DMS53 treated with DMSO at 0.1 percent for 48 hours (cell line): ENCODE results near the gene TSPAN12.
A peak's percentile ranks its signal among the peaks of the same experiment; 100 is the strongest.
"Not testable (repeated sequence)": the region's sequence is repeated elsewhere in the genome, so short reads cannot be mapped to it uniquely, and the experiment has no call there.

ENCODE experiments used
- DNase-seq: peaks from one replicate; lab custom pipeline; 2025; ENCODE audit not compliant: unreplicated experiment; lab: John Stamatoyannopoulos, UW

TSPAN12 gene, protein sequence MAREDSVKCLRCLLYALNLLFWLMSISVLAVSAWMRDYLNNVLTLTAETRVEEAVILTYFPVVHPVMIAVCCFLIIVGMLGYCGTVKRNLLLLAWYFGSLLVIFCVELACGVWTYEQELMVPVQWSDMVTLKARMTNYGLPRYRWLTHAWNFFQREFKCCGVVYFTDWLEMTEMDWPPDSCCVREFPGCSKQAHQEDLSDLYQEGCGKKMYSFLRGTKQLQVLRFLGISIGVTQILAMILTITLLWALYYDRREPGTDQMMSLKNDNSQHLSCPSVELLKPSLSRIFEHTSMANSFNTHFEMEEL

DNA sequence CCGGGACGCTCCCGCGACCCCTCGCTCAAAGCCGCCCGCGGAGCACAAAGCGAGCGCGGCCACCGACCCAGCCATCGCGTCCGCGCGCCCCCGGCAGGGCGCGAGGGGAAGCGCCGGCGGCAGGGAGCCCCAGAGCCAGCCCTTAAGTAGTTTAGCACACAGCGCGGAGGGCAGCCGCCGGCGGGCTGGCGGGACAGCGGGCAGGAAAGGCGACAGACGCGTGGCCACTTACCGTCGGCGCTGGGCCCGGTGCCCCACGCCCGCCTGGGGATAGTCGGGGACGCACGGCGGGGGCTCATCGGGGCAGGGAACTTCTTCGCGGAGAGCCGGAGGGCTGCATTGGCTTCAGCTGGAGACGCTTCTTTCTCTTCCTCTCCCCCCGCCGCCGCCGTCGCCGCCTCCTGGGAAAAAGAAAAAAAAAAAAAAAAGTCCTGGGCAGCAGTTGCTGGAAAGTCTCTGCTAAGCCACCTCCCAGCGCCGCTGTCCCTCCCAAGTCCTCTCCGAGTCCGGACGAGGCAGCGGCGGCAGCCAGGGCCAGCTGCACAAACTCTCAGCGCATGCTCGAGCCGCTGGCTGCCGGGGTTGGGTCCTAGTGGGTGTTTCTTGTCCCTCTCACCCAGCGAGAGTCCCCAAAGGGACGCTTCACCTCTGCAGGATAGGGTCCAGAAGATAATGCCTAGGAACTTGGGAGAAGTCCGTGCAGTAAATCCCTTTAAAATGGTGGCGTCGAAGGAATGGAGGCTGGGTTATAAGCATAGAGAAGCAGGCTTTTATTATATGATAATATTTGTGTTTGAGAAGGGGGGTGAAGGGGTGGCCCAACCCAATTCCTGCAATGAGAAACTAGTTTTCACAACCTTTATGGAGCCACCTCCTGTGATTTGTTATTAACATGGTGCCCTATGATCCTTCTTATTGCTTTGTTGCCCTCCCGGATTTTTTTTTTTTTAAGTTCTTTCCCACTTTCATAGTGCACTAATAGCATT is at the start of gene TSPAN12:
TSS of gene TSPAN12 (minus strand) at position 557 of the 986 bp plus-strand sequence. CDS start 1,381 bp downstream, outside the sequence.
- DNase-seq: peak; percentile 90

DNA sequence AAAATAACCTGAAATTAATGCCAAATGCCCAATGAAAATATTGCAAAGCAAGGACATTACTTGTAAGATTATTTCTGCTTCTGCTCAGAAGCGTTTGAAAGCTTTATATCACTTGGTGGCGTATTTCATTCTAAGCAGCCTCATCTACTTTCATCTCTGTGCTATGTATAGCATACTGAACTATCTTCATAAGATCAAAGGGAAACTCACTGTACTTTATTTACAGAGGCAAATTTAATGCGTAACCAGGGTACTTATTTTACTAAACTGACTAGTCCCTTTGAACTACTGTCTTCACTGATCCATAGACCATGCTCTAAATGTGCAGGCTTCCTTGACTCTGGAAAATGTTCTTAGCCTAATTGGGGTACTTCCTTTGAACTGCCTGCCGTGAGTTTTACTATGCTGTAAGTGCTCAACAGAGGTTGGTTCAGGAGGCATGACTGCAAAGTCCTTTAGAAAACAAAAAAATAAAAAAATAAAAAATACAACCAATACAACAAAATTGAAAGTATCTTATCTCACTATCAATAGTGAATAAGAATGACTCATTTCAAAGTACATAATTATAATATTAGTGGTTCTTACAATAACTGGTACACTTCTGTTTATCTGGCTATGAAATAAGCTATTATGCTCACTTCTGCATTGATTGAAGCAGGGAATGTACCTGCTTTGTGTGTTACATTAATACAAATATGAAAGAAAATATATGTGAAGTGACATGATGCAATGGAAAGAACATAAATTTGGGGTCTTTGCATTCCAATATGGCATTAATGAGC is 41.0 kb upstream of the TSPAN12 start:
- DNase-seq: peak; percentile 77

DNA sequence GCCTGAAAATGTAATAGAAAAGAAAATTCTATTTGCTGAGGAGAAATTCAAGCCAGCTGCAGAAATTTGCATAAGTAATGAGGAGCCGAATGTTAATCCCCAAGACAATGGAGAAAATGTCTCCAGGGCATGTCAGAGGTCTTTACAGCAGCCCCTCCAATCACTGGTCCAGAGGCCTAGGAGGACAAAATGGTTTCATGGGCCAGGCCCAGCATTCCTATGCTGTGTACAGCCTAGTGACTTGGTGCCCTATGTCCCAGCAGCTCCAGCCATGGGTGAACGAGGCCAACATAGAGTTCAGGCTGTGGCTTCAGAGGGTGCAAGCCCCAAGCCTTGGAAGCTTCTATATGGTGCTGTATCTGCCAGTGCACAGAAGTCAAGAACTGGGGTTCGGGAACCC is 37.3 kb upstream of the TSPAN12 start:
- DNase-seq: not testable (repeated sequence)

DNA sequence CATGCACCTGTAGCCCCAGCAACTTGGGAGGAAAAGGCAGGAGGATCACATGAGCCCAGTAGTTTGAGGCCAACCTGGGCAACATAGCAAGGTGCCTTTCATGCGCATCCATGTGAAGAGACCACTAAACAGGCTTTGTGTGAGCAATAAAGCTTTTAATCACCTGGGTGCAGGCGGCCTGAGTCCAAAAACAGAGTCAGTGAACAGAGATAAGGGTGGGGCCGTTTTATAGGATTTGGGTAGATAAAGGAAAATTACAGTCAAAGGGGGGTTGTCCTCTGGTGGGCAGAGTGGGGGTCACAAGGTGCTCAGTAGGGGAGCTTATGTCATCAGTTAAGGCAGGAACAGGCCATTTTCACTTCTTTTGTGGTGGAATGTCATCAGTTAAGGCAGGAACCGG is 27.7 kb upstream of the TSPAN12 start:
- DNase-seq: not testable (repeated sequence)

GRCh38 chr7:120877701-120878100 is 19.8 kb upstream of the TSPAN12 start:
- DNase-seq: no peak

- peak; percentile 76 for DNase-seq
These were observed 19.0 kb upstream of the TSPAN12 start for GRCh38 chr7:120876922-120877321.

DNA sequence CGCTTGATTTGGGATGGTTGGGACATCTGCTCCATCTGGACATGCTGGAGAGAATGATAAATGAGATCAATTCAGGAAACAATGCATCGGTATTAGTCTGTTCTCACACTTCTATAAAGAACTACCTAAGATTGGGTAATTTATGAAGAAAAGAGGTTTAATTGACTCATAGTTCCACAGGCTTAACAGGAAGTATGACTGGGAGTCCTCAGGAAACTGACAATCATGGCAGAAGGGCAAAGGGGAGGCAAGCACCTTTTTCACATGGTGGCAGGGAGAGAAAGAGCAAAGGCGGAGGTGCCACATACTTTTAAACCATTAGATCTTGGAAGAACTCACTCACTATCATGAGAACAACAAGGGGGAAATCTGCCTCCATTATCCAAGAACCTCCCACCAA is 16.8 kb upstream of the TSPAN12 start:
- DNase-seq: no peak

- no peak for DNase-seq
These were observed 16.1 kb upstream of the TSPAN12 start for GRCh38 chr7:120874016-120874415.

DNA sequence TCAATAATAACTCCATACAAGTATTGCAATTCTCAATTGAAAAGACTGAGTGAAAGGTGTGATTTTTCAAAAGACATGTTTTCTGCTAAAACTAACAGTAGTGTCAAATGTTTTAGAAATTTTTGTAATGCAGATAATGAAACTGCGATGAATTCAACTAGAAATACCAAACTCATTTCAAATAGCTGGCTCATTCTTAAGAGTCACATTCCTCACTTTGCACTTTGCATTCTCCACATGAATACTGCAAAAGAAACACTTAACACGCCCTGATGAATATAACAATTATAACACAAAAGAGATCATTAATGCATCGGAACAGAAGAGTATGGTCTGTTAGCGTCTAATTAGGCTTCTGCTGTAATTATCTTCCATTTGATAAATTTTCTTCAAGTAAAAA is 15.5 kb upstream of the TSPAN12 start:
- no peak for DNase-seq

DNA sequence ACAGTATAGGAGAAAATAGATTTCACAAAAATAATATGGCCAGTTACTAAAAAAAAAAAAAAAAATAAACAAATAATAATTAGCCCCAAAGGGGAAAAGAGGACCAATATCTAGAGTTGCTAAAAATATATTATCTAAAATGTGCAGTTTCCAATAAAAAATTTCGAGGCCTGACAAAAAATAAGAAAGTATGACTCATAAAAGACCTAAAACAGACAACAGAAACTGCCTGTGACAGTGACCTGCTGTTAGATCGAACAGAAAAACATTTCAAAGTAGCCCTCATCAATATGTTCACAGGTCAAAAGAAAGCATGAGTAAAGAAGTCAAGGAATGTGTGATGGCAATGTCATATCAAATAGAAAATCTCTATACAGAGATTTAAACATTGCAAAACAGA is 11.8 kb upstream of the TSPAN12 start:
- no peak for DNase-seq

DNA sequence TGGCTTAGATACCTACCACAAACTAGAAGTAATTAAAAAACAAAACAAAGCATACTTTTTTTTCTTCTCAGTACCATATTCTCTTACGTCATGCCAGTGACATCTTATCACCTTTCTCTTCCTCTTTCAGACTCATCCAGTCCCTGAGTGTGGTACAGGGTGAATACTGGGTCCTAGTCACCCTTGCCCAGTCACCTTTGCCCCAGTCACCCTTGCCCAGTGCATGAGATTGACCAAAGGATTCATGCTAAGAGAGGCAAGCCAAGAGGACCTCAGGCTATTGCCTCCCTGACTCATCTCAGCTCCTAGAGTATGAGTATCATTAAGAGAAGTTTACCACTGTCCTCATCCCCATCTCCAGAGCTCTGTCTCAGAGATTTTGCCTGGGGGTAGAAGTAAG is 10.0 kb upstream of the TSPAN12 start:
- DNase-seq: no peak

- no peak for DNase-seq
These were observed 7.4 kb upstream of the TSPAN12 start for GRCh38 chr7:120865191-120865981.

DNA sequence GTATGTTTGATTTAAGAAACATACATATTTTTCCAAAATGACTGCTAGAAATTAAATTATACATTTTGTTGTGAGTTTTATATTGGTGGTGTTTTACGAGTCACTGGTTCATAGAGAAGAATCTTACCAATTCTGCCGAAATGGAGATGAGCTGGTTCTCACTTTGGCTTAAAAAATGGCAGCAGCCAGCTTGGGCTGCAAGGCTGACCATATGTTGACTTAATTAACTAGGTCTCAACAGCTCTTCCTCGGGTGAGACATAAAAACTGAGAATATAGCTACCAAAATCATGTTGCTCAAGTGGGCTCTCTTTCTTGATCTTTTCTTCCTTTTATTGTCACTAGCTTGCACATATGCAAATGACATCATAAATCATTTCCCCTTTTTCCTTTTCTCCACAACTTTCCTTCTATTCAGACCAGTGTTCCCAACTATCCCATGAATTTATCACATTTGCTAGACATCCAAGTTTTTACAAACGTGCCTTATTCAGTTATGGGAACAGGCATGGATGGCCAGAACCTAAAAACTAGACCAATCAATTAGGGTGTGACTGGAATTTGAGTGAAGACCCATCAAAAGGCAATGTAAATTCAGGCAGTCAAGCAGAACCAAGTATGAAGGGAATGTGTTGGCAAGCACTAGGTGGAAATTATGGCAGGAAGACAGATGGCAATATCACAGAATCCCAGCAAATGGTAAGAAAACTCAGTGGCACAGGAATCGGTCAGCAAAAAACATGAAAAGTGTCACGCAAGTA is 6.4 kb upstream of the TSPAN12 start:
- no peak for DNase-seq

DNA sequence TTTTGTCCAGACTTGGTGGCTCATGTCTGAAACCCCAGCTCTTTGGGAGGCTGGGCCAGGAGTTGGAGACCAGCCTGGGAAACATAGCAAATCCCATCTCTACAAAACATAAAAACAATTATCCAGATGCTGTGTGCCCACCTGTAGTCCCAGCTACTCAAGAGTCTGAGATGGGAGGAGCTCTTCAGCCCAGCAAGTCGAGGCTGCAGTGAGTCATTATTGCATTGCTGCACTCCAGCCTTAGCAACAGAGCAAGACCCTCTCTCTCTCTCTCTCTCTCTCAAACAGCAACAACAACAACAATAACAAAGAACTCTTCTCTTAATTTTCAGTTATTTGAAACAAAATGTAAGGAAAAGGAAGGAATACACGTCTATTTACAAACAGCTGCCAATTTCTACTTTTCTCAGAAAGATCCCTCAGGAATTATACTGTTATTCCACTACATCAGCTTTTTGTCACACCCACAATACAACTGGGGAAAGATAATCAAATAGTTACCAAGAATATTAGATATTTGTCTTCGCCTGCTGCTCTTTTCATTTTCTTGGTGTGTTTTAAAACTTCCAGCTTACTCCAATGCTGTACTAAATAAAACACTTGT is 5.1 kb upstream of the TSPAN12 start:
- no peak for DNase-seq

- DNase-seq: no peak
These were observed 2.2 kb upstream of the TSPAN12 start for GRCh38 chr7:120860156-120860555.

GRCh38 chr7:120859459-120859858 is 1.5 kb upstream of the TSPAN12 start:
- DNase-seq: no peak

DNA sequence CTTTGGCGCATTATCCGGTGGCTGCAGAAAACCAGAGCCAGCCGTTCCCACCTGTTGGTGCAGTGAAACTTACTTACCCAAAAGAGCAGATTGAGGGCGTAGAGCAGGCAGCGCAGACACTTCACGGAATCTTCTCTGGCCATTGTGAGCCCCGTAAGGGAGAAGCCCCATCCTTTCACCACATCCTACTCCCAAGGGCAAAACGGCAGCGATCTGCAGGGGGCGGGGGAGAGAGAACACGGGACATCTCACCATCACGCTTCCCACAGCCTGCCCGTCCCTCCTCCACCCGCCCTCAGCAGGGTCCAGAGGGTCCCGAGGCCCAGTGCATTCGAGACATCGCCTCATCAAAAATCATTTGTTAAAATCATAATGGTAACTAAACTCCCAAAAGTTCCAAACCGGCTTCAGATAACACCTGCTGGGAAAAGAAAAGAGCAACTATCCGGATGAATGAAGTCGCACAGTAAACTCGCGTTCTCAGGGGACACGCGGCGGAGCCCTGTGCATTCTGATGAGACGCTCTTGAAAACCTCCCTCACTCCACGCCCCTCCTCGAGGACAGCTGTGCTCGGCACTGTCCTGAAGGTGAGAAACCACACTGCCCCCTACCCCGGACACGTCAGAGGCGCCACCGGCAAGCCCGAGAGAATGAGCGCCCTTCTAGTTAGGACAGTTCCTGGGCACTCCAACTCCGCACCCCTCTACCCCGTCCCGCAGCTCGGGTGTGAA is 1.2 kb downstream of the TSPAN12 start:
- peak; percentile 40 for DNase-seq

DNA sequence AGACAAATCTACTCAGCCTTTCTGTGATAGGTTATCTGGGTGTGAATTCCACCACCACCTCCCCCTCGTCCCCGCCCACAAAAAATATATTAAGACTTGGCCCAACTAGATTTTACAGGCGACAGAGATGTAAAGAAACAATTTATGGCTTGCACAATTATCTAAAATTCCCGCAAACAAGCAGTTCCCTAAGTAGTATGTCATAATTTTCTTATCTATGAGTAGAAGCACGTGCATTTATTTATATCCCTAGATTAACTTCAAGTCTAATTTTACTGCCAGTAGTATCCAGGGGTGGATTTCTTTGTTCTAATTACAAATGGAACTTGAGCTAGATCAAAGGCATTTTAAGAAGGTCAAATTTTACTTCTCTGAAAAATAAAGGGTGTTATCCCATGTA is 1.7 kb downstream of the TSPAN12 start:
- no peak for DNase-seq

DNA sequence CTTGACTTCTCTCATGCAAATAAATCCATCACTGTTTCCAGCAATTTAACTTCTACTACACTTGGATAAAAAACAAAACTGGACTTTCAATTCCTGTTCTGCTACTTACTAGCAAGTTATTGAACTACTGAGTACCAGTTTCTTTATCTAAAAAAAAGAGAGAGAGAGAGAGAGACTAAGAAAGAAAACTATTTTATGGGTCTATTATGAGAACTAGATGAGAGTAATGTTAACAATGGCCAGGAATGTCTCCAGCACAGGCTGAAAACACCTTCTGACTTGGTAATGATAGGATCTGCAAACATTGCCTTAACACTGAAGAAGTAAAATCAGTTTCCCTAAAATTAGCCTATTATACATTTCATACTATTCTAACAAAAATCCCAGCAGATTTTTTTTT is 5.2 kb downstream of the TSPAN12 start:
- peak; percentile 24 for DNase-seq
